Fibroblast of lung (primary cell): ENCODE data around the gene CTSC. TPM values are rescaled to one million over a fixed set of nuclear protein-coding genes. Genes with fewer than 3 reads are reported as not detected.

Experiments used
- DNase-seq, 2 donors: peaks; one replicate each; pipeline versions ENCODE4 v3.0.0 to v3.0.0-alpha.2; 2010; ENCODE audit warnings: low read depth in 2 of 2
- H2AFZ ChIP-seq: 2 replicates; pipeline ENCODE4 v1.5.1; 2012; ENCODE audit warnings: low read length, control low read depth, inconsistent platforms
- H3K27ac ChIP-seq: 2 replicates; pipeline ENCODE4 v1.5.1; 2011; ENCODE audit warnings: low read length, control low read depth; ENCODE audit not compliant: insufficient read depth
- H3K27me3 ChIP-seq: 2 replicates; pipeline ENCODE4 v1.5.1; 2011; ENCODE audit warnings: mild to moderate bottlenecking, low read length; ENCODE audit not compliant: control insufficient read depth, insufficient read depth
- H3K36me3 ChIP-seq: 2 replicates; pipeline ENCODE4 v1.5.1; 2011; ENCODE audit warnings: low read length; ENCODE audit not compliant: control insufficient read depth, insufficient read depth
- H3K4me1 ChIP-seq: 2 replicates; pipeline ENCODE4 v1.5.1; 2011; ENCODE audit warnings: low read length; ENCODE audit not compliant: control insufficient read depth, insufficient read depth; ENCODE audit errors: extremely low read depth
- H3K4me2 ChIP-seq: 2 replicates; pipeline ENCODE4 v1.5.1; 2011; ENCODE audit warnings: low read length, control low read depth; ENCODE audit not compliant: insufficient read depth; ENCODE audit errors: extremely low read depth
- H3K4me3 ChIP-seq, 4 experiments: fragments of 200-600 bp in 1 of 4; sonication (generic) in 1 of 4; replicated peaks in 1 of 4; 2 replicates each; pipeline ENCODE4 v1.5.1; 2011 to 2016; ENCODE audit warnings: low read length in 4 of 4, low read depth in 3 of 4, mild to moderate bottlenecking in 3 of 4, control low read depth in 2 of 4, inconsistent platforms in 1 of 4, mixed read lengths in 1 of 4; ENCODE audit not compliant: insufficient read depth in 1 of 4; ENCODE audit errors: control extremely low read depth in 1 of 4
- H3K79me2 ChIP-seq: 2 replicates; pipeline ENCODE4 v1.5.1; 2012; ENCODE audit warnings: mild to moderate bottlenecking, low read length, inconsistent platforms; ENCODE audit not compliant: control insufficient read depth, insufficient read depth
- H3K9ac ChIP-seq: 2 replicates; pipeline ENCODE4 v1.5.1; 2011; ENCODE audit warnings: mild to moderate bottlenecking, low read length, control low read depth; ENCODE audit not compliant: insufficient read depth
- H3K9me3 ChIP-seq: 2 replicates; pipeline ENCODE4 v1.5.1; 2012; ENCODE audit warnings: low read depth, low read length; ENCODE audit not compliant: control insufficient read depth, insufficient read depth
- H4K20me1 ChIP-seq: 2 replicates; pipeline ENCODE4 v1.5.1; 2011; ENCODE audit warnings: low read length; ENCODE audit not compliant: control insufficient read depth, insufficient read depth; ENCODE audit errors: extremely low read depth
- CTCF ChIP-seq, 2 donors: IDR thresholded peaks in 1 of 2; conservative IDR thresholded peaks in 1 of 2; 1 replicate in 1 of 2; 2 replicates in 1 of 2; pipeline ENCODE4 v1.5.1; 2011 to 2012; ENCODE audit warnings: low read length in 2 of 2, control low read depth in 1 of 2, inconsistent platforms in 1 of 2, low read depth in 1 of 2, mild to moderate bottlenecking in 1 of 2
- EZH2 ChIP-seq: IDR thresholded peaks from 2 replicates; pipeline ENCODE4 v1.5.1; 2012; ENCODE audit warnings: low read length, control low read depth, mild to moderate bottlenecking; ENCODE audit errors: missing control alignments
- polyA plus RNA-seq, 2 donors: library from polyadenylated mRNA; depleted of rRNA in 1 of 2; stranded (reverse) in 1 of 2; unstranded in 1 of 2; fragments of >200 nt; gene quantifications; 2 replicates each; pipeline ENCODE4 v1.2.1, GENCODE V29; 2011 to 2012; ENCODE audit warnings: missing spikeins in 1 of 2
- total RNA-seq: library from RNA; depleted of rRNA; stranded (reverse); fragments of >200 nt; gene quantifications from 2 replicates; pipeline ENCODE4 v1.2.1, GENCODE V29; 2014

The CTSC gene
- total and polyA plus RNA-seq, 2 donors (not counting 1 experiment from before 2014, with no cell fraction given), result 75.8 to 593 TPM

GRCh38 chr11:88357323-88358039 is 19.9 kb upstream of the CTSC start:
- DNase-seq, result peak; percentile 40 to 61
- peak overlapping the region; percentile 33 for H2AFZ ChIP-seq
- TF ChIP-seq EZH2, result no peak
- no peak for TF ChIP-seq CTCF (conservative IDR thresholded peaks at IDR 0.05 in 1 of 2, IDR thresholded peaks at IDR 0.05 in 1 of 2; ENCODE audit: low read depth in 1 of 2, low read length in 2 of 2)
- no peak overlapping the region for H3K4me2 ChIP-seq
- H3K27me3 ChIP-seq, result no peaks in the 10 kb centered on the region
- H3K9ac ChIP-seq, result no peak overlapping the region
- H3K9me3 ChIP-seq, result no peaks in the 10 kb centered on the region
- no peak overlapping the region for H3K4me3 ChIP-seq
- H3K27ac ChIP-seq, result no peak overlapping the region
- no peaks in the 10 kb centered on the region for H4K20me1 ChIP-seq
- no peaks in the 10 kb centered on the region for H3K79me2 ChIP-seq
- no peaks in the 10 kb centered on the region for H3K36me3 ChIP-seq
- H3K4me1 ChIP-seq, result no peaks in the 10 kb centered on the region

- Histone ChIP-seq H2AFZ (no peak overlapping the region), H3K36me3 (no peaks in the 10 kb centered on the region), H3K27ac (no peak overlapping the region), H3K27me3 (no peaks in the 10 kb centered on the region), H3K4me3 (no peak overlapping the region), H3K4me2 (no peak overlapping the region), H3K79me2 (no peaks in the 10 kb centered on the region), H4K20me1 (no peaks in the 10 kb centered on the region), H3K9me3 (no peaks in the 10 kb centered on the region), H3K4me1 (no peaks in the 10 kb centered on the region), H3K9ac (no peak overlapping the region)
- TF ChIP-seq EZH2 (no peak), CTCF (conservative IDR thresholded peaks at IDR 0.05 in 1 of 2, IDR thresholded peaks at IDR 0.05 in 1 of 2; ENCODE audit: low read depth in 1 of 2, low read length in 2 of 2) (no peak)
- DNase-seq, result no peak
These were observed 18.4 kb upstream of the CTSC start for GRCh38 chr11:88355887-88356286.

GRCh38 chr11:88354912-88355311 is 17.4 kb upstream of the CTSC start:
- no peaks in the 10 kb centered on the region for H4K20me1 ChIP-seq
- no peaks in the 10 kb centered on the region for H3K4me1 ChIP-seq
- H3K79me2 ChIP-seq, result no peaks in the 10 kb centered on the region
- no peak overlapping the region for H3K9ac ChIP-seq
- TF ChIP-seq EZH2 (no peak), CTCF (conservative IDR thresholded peaks at IDR 0.05 in 1 of 2, IDR thresholded peaks at IDR 0.05 in 1 of 2; ENCODE audit: low read depth in 1 of 2, low read length in 2 of 2) (no peak)
- no peak overlapping the region for H3K27ac ChIP-seq
- H3K27me3 ChIP-seq, result no peaks in the 10 kb centered on the region
- H3K4me3 ChIP-seq, result no peak overlapping the region
- H3K9me3 ChIP-seq, result no peaks in the 10 kb centered on the region
- DNase-seq, result no peak
- H3K4me2 ChIP-seq, result no peak overlapping the region
- H3K36me3 ChIP-seq, result no peaks in the 10 kb centered on the region
- H2AFZ ChIP-seq, result no peak overlapping the region
